GM13976 (cell line): ENCODE results near the gene SUN3.
"Not testable (repeated sequence)": the region's sequence is repeated elsewhere in the genome, so short reads cannot be mapped to it uniquely, and the experiment has no call there.

Experiments
- DNase-seq: peaks from one replicate; pipeline ENCODE4 v3.0.0; 2012; ENCODE audit warnings: low spot score
- in situ Hi-C: fragments of 300-500 bp; cut with MboI; formaldehyde crosslinking; loops from one replicate; pipeline ENCODE4 v1.12.0; 2022; ENCODE audit warnings: low sequenced_read_pairs, mixed read lengths, inconsistent platforms; ENCODE audit not compliant: unreplicated experiment
- TF ChIP-seq, protein P1 (sequence below): IDR thresholded peaks from 2 replicates; pipeline ENCODE4 v1.5.1; 2012; ENCODE audit warnings: borderline replicate concordance, mild to moderate bottlenecking; ENCODE audit not compliant: insufficient read depth; ENCODE audit errors: extremely low read depth, missing control alignments, control extremely low read depth

The SUN3 gene

DNA sequence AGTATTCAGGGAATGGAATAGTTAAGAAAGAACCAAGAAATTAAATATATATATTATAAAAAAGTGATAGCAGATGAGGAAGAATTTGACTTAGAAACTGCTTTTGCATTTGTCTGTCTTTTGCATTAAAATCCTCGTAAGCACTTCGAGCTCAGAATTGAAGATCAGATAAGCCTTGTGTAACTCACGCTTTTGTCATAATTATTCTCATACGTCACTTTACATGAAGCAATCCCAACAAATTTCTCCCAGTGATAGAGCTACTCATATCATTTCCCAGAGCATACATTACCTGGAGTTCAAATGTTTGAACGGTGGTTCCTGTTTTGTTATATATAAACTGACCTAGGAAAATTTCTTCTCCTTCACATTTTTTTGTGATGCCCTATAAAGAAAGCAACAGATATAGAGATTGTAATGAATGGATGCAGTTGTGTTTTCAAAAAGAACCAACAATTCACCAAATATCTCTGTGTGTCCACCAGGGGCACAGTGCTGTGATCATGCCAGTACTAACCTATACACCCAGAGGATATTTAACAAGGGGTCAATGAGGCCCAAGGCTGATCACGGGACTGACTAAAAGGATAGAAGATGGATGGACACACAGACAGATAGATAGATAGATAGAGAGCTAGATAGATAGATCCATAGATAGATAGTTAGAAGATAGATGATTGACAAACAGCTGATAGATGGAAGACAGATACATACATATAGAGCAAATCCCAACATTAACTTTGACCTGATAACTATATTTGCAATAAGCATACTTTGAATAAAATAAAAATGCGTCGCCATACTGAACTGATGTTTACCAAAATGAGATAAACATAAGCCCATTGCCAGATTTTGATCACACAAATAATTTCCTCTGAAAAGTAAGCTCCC lies 40.2 kb downstream of the SUN3 start:
- DNase-seq: no peak
- in situ Hi-C loops: no loop called here
- TF ChIP-seq, protein P1, sequence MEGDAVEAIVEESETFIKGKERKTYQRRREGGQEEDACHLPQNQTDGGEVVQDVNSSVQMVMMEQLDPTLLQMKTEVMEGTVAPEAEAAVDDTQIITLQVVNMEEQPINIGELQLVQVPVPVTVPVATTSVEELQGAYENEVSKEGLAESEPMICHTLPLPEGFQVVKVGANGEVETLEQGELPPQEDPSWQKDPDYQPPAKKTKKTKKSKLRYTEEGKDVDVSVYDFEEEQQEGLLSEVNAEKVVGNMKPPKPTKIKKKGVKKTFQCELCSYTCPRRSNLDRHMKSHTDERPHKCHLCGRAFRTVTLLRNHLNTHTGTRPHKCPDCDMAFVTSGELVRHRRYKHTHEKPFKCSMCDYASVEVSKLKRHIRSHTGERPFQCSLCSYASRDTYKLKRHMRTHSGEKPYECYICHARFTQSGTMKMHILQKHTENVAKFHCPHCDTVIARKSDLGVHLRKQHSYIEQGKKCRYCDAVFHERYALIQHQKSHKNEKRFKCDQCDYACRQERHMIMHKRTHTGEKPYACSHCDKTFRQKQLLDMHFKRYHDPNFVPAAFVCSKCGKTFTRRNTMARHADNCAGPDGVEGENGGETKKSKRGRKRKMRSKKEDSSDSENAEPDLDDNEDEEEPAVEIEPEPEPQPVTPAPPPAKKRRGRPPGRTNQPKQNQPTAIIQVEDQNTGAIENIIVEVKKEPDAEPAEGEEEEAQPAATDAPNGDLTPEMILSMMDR: no peak

DNA sequence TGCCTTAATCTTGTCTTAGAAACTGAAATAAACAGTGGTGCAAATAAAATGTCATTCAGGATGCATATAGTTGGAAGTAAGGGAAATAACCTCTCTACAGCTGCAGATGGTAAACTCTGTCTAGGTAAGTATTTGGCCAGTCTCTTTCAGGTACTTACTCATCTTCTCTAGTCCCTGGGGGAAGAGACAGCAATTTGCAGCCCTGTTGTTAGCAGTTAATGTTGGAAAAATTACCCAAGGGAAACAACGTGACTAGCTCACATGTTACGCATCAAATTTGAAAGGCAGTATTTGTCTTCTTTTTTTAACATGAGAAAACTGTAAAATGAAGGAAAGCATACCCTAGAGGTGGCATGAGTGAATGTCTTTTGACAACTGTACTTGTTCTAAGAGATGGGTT lies 46.3 kb downstream of the SUN3 start:
- TF ChIP-seq, protein P1: no peak
- in situ Hi-C loops: no loop called here
- no peak for DNase-seq

DNA sequence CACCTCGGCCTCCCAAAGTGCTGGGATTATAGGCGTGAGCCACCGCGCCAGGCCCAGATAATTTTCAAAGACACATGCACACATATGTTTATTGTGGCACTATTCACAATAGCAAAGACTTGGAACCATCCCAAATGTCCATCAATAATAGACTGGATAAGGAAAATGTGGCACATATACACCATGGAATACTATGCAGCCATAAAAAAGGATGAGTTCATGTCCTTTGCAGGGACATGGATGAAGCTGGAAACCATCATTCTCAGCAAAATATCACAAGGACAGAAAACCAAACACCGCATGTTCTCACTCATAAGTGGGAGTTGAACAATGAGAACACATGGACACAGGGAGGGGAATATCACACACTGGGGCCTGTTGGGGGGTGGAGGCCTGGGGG lies 48.3 kb downstream of the SUN3 start:
- DNase-seq, in situ Hi-C loops: not testable (repeated sequence)

DNA sequence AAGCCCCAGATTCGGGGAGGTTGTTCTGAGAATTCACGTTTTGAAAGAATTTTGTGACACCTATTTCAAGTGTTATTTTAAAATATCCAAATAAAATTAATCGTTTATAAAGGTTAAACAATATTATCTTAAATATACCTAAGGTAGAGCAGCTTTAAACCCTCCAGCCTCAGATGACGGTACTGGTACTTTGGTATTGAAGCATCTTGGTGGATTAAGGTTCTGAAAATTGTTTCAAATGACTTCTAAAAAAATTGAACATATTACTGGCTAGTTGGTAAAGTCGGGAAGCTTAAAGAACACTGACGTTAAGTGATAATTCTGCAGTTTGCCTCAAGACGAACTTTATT lies 49.1 kb downstream of the SUN3 start:
- in situ Hi-C loops: no loop called here
- TF ChIP-seq, protein P1: no peak
- no peak for DNase-seq

DNA sequence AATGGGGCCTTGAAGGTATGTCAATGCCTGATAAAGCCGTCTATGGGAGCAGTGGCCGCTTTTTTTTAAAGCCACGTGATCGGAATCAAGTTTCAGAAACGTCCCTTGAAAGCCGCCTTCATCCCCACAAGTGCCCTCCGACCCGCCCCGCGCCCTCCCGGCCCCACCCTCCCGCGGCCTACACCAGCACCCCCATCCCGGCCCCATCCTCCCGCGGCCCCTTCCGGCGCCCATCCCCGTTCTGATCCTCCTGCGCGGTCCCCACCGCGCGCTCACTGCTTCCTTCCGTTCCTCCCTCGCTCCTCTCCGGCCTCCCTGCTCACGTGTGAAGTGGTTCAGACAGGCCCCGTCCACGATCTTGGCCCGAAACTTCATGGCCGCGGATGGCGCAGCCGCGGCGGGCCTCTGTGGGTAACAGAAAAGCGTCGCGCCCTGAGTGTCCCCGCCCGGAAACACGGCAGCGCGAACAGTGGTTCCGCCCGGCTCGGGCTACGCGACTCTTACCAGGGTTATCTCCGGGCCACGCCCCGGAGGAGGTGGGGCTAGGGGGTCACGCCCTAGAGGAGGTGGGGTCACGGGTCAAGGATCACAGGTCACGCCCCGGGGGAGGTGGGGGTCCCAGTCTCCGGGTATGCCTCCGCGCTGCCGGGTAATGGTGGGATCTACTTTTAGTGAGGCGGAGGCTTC lies 49.6 kb downstream of the SUN3 start, which contains the start of gene HUS1:
Gene HUS1 (minus strand): TSS at position 471 of the 687 bp plus-strand sequence. CDS start 96 bp downstream, at position 375.
- in situ Hi-C loops: no loop called here

DNA sequence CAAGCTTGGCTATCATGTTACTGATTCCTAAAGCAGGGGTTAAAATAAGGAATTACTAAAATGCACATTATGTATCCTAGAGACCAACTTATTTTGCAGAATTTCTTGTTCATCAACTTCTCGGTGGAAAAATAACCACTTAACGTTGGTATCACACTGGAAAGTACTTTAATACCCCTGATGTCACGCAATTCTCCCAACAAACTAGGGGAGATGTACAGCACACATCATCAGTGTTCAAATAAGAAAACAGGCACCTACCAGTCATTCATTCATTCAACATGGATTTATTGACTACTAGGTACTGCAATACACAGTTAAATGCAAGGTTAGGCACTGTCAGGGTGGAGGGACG lies 50.1 kb downstream of the SUN3 start:
- in situ Hi-C loops: no loop called here

More for the DNA sequence above, 49.6 kb downstream of the SUN3 start, which contains the start of gene HUS1:
- DNase-seq: peak; percentile 94
- TF ChIP-seq, protein P1: no peak

More for the DNA sequence above, 50.1 kb downstream of the SUN3 start:
- DNase-seq: no peak
- TF ChIP-seq, protein P1: no peak
